ENCODE results near the gene ACVR1. TPM values are rescaled to one million over a fixed set of nuclear protein-coding genes. Genes with fewer than 3 reads are reported as not detected.

ACVR1 gene
- total and polyA plus RNA-seq, 2 of the 13 experiments (the other 11 are each of a cell fraction or from before 2014, with no cell fraction given): 2.3 to 5.4 TPM

DNA sequence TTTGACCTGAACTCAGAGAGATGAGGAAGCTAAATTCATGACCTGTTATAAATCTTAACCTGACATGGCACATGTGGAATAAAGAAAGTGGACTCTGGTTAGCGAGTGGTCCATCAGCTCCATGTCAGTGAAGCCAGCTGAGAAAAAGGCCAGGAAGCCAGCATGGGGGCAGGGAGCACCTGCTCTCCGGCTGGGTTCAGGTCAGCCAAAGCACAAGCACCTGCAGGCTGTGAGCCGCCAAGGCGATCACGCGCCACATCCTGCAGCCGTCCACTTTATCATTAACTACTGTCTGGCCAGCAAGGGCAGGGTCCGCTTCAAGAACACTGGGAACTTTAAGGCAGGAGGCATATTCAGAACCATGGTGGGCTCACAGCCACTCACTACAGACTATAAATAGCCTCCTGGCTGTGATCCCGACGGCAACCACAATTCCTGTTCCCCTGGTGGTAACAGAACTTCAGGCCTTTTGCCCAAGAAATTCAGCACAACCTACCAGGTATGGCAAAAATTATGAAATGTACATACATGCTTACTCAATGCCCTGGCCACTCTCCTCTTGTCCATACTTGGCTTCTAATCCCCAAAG is 35.5 kb downstream of the ACVR1 start (continued):
- TF ChIP-seq, protein P1, sequence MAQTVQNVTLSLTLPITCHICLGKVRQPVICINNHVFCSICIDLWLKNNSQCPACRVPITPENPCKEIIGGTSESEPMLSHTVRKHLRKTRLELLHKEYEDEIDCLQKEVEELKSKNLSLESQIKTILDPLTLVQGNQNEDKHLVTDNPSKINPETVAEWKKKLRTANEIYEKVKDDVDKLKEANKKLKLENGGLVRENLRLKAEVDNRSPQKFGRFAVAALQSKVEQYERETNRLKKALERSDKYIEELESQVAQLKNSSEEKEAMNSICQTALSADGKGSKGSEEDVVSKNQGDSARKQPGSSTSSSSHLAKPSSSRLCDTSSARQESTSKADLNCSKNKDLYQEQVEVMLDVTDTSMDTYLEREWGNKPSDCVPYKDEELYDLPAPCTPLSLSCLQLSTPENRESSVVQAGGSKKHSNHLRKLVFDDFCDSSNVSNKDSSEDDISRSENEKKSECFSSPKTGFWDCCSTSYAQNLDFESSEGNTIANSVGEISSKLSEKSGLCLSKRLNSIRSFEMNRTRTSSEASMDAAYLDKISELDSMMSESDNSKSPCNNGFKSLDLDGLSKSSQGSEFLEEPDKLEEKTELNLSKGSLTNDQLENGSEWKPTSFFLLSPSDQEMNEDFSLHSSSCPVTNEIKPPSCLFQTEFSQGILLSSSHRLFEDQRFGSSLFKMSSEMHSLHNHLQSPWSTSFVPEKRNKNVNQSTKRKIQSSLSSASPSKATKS (CRISPR knock-in tag; IDR thresholded peaks at IDR 0.05): no peak
- TF ChIP-seq WIZ (CRISPR knock-in tag; IDR thresholded peaks at IDR 0.05) (no peak), HMG20B (CRISPR knock-in tag; conservative IDR thresholded peaks at IDR 0.05) (0 out of 2 replicates have a peak, but pooled peaks have one; percentile 9), SALL2 (CRISPR knock-in tag; IDR thresholded peaks at IDR 0.05) (no peak), HMGA1 (CRISPR knock-in tag; conservative IDR thresholded peaks at IDR 0.05) (no peak), ZNF335 (CRISPR knock-in tag; IDR thresholded peaks at IDR 0.05) (no peak), DNMT3B (CRISPR knock-in tag; conservative IDR thresholded peaks at IDR 0.05) (no peak), RAD21 (CRISPR knock-in tag; IDR thresholded peaks at IDR 0.05) (peak; percentile 65), HNRNPUL1 (IDR thresholded peaks at IDR 0.05; ENCODE audit: low read depth, low read length) (no peak), ZBTB7A (CRISPR knock-in tag; IDR thresholded peaks at IDR 0.05) (peak; percentile 59; the same call in 1 of the 2 replicates), SMARCE1 (IDR thresholded peaks at IDR 0.05; ENCODE audit: borderline replicate concordance) (no peak), MIER2 (CRISPR knock-in tag; IDR thresholded peaks at IDR 0.05) (peak; percentile 75; the same call in 1 of the 2 replicates), KLF15 (CRISPR knock-in tag; IDR thresholded peaks at IDR 0.05; ENCODE audit: borderline replicate concordance) (no peak), ZNF510 (CRISPR knock-in tag; IDR thresholded peaks at IDR 0.05; ENCODE audit: low read depth) (no peak), ZSCAN20 (CRISPR knock-in tag; IDR thresholded peaks at IDR 0.05; ENCODE audit: borderline replicate concordance) (peak; percentile 64; the same call in 1 of the 2 replicates), SKI (IDR thresholded peaks at IDR 0.05; ENCODE audit: partially characterized antibody) (peak; percentile 83), MAFK (conservative IDR thresholded peaks at IDR 0.05 in 1 of 2, IDR thresholded peaks at IDR 0.05 in 1 of 2; ENCODE audit: low read length in 2 of 2) (no peak)
- TF ChIP-seq, protein P2, sequence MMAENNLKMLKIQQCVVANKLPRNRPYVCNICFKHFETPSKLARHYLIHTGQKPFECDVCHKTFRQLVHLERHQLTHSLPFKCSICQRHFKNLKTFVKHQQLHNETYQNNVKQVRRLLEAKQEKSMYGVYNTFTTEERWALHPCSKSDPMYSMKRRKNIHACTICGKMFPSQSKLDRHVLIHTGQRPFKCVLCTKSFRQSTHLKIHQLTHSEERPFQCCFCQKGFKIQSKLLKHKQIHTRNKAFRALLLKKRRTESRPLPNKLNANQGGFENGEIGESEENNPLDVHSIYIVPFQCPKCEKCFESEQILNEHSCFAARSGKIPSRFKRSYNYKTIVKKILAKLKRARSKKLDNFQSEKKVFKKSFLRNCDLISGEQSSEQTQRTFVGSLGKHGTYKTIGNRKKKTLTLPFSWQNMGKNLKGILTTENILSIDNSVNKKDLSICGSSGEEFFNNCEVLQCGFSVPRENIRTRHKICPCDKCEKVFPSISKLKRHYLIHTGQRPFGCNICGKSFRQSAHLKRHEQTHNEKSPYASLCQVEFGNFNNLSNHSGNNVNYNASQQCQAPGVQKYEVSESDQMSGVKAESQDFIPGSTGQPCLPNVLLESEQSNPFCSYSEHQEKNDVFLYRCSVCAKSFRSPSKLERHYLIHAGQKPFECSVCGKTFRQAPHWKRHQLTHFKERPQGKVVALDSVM (CRISPR knock-in tag; IDR thresholded peaks at IDR 0.05): no peak
- TF ChIP-seq, protein P3, sequence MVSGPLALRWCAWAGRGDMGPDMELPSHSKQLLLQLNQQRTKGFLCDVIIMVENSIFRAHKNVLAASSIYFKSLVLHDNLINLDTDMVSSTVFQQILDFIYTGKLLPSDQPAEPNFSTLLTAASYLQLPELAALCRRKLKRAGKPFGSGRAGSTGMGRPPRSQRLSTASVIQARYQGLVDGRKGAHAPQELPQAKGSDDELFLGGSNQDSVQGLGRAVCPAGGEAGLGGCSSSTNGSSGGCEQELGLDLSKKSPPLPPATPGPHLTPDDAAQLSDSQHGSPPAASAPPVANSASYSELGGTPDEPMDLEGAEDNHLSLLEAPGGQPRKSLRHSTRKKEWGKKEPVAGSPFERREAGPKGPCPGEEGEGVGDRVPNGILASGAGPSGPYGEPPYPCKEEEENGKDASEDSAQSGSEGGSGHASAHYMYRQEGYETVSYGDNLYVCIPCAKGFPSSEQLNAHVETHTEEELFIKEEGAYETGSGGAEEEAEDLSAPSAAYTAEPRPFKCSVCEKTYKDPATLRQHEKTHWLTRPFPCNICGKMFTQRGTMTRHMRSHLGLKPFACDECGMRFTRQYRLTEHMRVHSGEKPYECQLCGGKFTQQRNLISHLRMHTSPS (CRISPR knock-in tag; IDR thresholded peaks at IDR 0.05; ENCODE audit: low read depth): 0 out of 2 replicates have a peak, but pooled peaks have one; percentile 27
- TF ChIP-seq, protein P4, sequence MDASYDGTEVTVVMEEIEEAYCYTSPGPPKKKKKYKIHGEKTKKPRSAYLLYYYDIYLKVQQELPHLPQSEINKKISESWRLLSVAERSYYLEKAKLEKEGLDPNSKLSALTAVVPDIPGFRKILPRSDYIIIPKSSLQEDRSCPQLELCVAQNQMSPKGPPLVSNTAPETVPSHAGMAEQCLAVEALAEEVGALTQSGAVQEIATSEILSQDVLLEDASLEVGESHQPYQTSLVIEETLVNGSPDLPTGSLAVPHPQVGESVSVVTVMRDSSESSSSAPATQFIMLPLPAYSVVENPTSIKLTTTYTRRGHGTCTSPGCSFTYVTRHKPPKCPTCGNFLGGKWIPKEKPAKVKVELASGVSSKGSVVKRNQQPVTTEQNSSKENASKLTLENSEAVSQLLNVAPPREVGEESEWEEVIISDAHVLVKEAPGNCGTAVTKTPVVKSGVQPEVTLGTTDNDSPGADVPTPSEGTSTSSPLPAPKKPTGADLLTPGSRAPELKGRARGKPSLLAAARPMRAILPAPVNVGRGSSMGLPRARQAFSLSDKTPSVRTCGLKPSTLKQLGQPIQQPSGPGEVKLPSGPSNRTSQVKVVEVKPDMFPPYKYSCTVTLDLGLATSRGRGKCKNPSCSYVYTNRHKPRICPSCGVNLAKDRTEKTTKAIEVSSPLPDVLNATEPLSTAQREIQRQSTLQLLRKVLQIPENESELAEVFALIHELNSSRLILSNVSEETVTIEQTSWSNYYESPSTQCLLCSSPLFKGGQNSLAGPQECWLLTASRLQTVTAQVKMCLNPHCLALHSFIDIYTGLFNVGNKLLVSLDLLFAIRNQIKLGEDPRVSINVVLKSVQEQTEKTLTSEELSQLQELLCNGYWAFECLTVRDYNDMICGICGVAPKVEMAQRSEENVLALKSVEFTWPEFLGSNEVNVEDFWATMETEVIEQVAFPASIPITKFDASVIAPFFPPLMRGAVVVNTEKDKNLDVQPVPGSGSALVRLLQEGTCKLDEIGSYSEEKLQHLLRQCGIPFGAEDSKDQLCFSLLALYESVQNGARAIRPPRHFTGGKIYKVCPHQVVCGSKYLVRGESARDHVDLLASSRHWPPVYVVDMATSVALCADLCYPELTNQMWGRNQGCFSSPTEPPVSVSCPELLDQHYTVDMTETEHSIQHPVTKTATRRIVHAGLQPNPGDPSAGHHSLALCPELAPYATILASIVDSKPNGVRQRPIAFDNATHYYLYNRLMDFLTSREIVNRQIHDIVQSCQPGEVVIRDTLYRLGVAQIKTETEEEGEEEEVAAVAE (CRISPR knock-in tag; IDR thresholded peaks at IDR 0.05; ENCODE audit: borderline replicate concordance): peak; percentile 25; the same call in 1 of the 2 replicates
